GM18517 (cell line): ENCODE results near the gene HBZ.
"Not testable (repeated sequence)": the region's sequence is repeated elsewhere in the genome, so short reads cannot be mapped to it uniquely, and the experiment has no call there.

Source experiments
- ATAC-seq: cut with Tn5 transposase; IDR thresholded peaks from one replicate; pipeline ENCODE4 v1.9.1; 2021; ENCODE audit warnings: mild to moderate bottlenecking, moderate library complexity; ENCODE audit not compliant: unreplicated experiment

Gene HBZ

GRCh38 chr16:133716-134115 is 18.7 kb upstream of the HBZ start:
- ATAC-seq, result no peak

GRCh38 chr16:138049-138417 is 14.4 kb upstream of the HBZ start:
- ATAC-seq, result no peak

- ATAC-seq, result no peak
These were observed 12.1 kb upstream of the HBZ start for GRCh38 chr16:140175-140857.

GRCh38 chr16:142405-142967 is 10.0 kb upstream of the HBZ start:
- no peak for ATAC-seq

GRCh38 chr16:143047-143446 is 9.4 kb upstream of the HBZ start:
- no peak for ATAC-seq

GRCh38 chr16:143456-143855 is 9.0 kb upstream of the HBZ start:
- no peak for ATAC-seq

- ATAC-seq, result no peak
These were observed 7.6 kb upstream of the HBZ start for GRCh38 chr16:144797-145252.

- no peak for ATAC-seq
These were observed 5.8 kb upstream of the HBZ start for GRCh38 chr16:146646-147045.

- no peak for ATAC-seq
These were observed 3.3 kb upstream of the HBZ start for GRCh38 chr16:149024-149660.

GRCh38 chr16:153129-153521 is 681 bp downstream of the HBZ start:
- ATAC-seq, result not testable (repeated sequence)

GRCh38 chr16:153550-154216 is 1.2 kb downstream of the HBZ start:
- not testable (repeated sequence) for ATAC-seq

- ATAC-seq, result no peak
These were observed 2.0 kb downstream of the HBZ start for GRCh38 chr16:154217-155030.

GRCh38 chr16:155031-155398 is 2.6 kb downstream of the HBZ start:
- no peak for ATAC-seq

- ATAC-seq, result no peak
These were observed 6.8 kb downstream of the HBZ start for GRCh38 chr16:159136-159849.

GRCh38 chr16:160242-160641 is 7.8 kb downstream of the HBZ start:
- not testable (repeated sequence) for ATAC-seq

GRCh38 chr16:160691-161190 is 8.3 kb downstream of the HBZ start:
- no peak for ATAC-seq

- ATAC-seq, result no peak
These were observed 10.0 kb downstream of the HBZ start for GRCh38 chr16:162271-162991.

- not testable (repeated sequence) for ATAC-seq
These were observed 10.7 kb downstream of the HBZ start for GRCh38 chr16:163139-163538.

GRCh38 chr16:163696-164095 is 11.3 kb downstream of the HBZ start:
- not testable (repeated sequence) for ATAC-seq
